Gastroesophageal sphincter (tissue), 4 donors: ENCODE data around the gene STIM2. TPM values are rescaled to one million over a fixed set of nuclear protein-coding genes. Genes with fewer than 3 reads are reported as not detected.
"Not testable (repeated sequence)": the region's sequence is repeated elsewhere in the genome, so short reads cannot be mapped to it uniquely, and the experiment has no call there.

Experiments used
- ATAC-seq: fragments of 150-250 bp; one replicate; pipeline ENCODE4 v1.9.1; 2016; ENCODE audit warnings: mild to moderate bottlenecking, moderate library complexity
- H3K27ac ChIP-seq, 4 donors: fragments of 200-600 bp; sonication (generic) in 3 of 4; 1 replicate in 3 of 4; 2 replicates in 1 of 4; pipeline ENCODE4 v1.5.1; 2016 to 2019
- H3K27me3 ChIP-seq: fragments of 200-600 bp; sonication (generic); one replicate; pipeline ENCODE4 v1.5.1; 2019
- H3K36me3 ChIP-seq, 2 donors: fragments of 200-600 bp; sonication (generic); one replicate each; pipeline ENCODE4 v1.5.1; 2019; ENCODE audit warnings: control low read depth in 1 of 2
- H3K4me1 ChIP-seq, 3 donors: fragments of 200-600 bp; sonication (generic); 1 replicate in 2 of 3; 2 replicates in 1 of 3; pipeline ENCODE4 v1.5.1; 2016 to 2019; ENCODE audit warnings: control low read depth in 2 of 3
- H3K4me3 ChIP-seq, 2 donors: fragments of 200-600 bp; sonication (generic); one replicate each; pipeline ENCODE4 v1.5.1; 2019; ENCODE audit warnings: mild to moderate bottlenecking in 1 of 2, moderate library complexity in 1 of 2
- H3K9me3 ChIP-seq, 3 donors: fragments of 200-600 bp; sonication (generic); one replicate each; pipeline ENCODE4 v1.5.1; 2017 to 2019; ENCODE audit warnings: control low read depth in 2 of 3
- CTCF ChIP-seq, 4 experiments: fragments of 200-600 bp in 2 of 4; fragments of 450-650 bp in 2 of 4; sonication (generic) in 1 of 4; IDR thresholded peaks; one replicate each; pipeline ENCODE4 v1.5.1; 2017 to 2019; ENCODE audit warnings: antibody characterized with exemption in 4 of 4, mild to moderate bottlenecking in 2 of 4, moderate library complexity in 2 of 4
- EP300 ChIP-seq: sonication (generic); formaldehyde crosslinking; IDR thresholded peaks from one replicate; pipeline ENCODE4 v1.6.1; 2017; ENCODE audit warnings: antibody characterized with exemption, mild to moderate bottlenecking
- POLR2A ChIP-seq, 2 donors: fragments of 450-650 bp; IDR thresholded peaks; one replicate each; pipeline ENCODE4 v1.6.1; 2017; ENCODE audit warnings: antibody characterized with exemption in 2 of 2, mild to moderate bottlenecking in 2 of 2, moderate library complexity in 1 of 2
- POLR2AphosphoS5 ChIP-seq: sonication (generic); formaldehyde crosslinking; IDR thresholded peaks from one replicate; pipeline ENCODE4 v1.6.1; 2017; ENCODE audit warnings: antibody characterized with exemption
- WGBS, 2 donors: methylation state at CpG; one replicate each; pipeline ENCODE4 v1.1.5; 2018; ENCODE audit warnings: low coverage in 1 of 2; 5-methylcytosine and 5-hydroxymethylcytosine counted together
- total RNA-seq, 4 donors: library from RNA; depleted of rRNA; stranded (reverse); fragments of >200 nt; gene quantifications; one replicate each; pipeline ENCODE4 v1.1.0, GENCODE V29; 2016

The STIM2 gene
- total RNA-seq, 4 donors from 2014 or later = 8.4 to 11.6 (median 10.5) TPM

- no peak overlapping the region for H3K4me3 ChIP-seq
- H3K4me1 ChIP-seq = no peaks in the 10 kb centered on the region
- no peak overlapping the region for H3K27ac ChIP-seq
- H3K9me3 ChIP-seq = no peaks in the 10 kb centered on the region
- WGBS, 2 donors = 93 to 96% methylated on average over 4 to 6 of the region's 6 CpGs
- no peaks in the 10 kb centered on the region for H3K27me3 ChIP-seq
- TF ChIP-seq POLR2AphosphoS5 (no peak), POLR2A (IDR thresholded peaks at IDR 0.05) (no peak), CTCF (IDR thresholded peaks at IDR 0.05) (no peak), EP300 (no peak)
- H3K36me3 ChIP-seq = no peaks in the 10 kb centered on the region
- no peak for ATAC-seq
These were observed 31.2 kb downstream of the STIM2 start for GRCh38 chr4:26891867-26892266.

- no peaks in the 10 kb centered on the region for H3K9me3 ChIP-seq
- WGBS, 2 donors = 72 to 80% methylated on average over 3 of the region's 3 CpGs
These were observed 32.0 kb downstream of the STIM2 start for GRCh38 chr4:26892480-26893150.

GRCh38 chr4:26893491-26893890 lies 32.9 kb downstream of the STIM2 start:
- H3K4me3 ChIP-seq = no peak overlapping the region
- WGBS, 2 donors = 70 to 78% methylated on average over 2 of the region's 2 CpGs
- no peaks in the 10 kb centered on the region for H3K4me1 ChIP-seq
- no peak for TF ChIP-seq POLR2A (IDR thresholded peaks at IDR 0.05)
- TF ChIP-seq CTCF (IDR thresholded peaks at IDR 0.05) = no peak
- no peak for TF ChIP-seq POLR2AphosphoS5
- no peak for TF ChIP-seq EP300
- no peaks in the 10 kb centered on the region for H3K27me3 ChIP-seq
- H3K27ac ChIP-seq = no peak overlapping the region
- ATAC-seq = no peak
- no peaks in the 10 kb centered on the region for H3K36me3 ChIP-seq
- H3K9me3 ChIP-seq = no peaks in the 10 kb centered on the region

More at GRCh38 chr4:26892480-26893150, 32.0 kb downstream of the STIM2 start:
- no peaks in the 10 kb centered on the region for H3K27me3 ChIP-seq
- ATAC-seq = no peak
- no peak for TF ChIP-seq EP300
- TF ChIP-seq POLR2AphosphoS5 = no peak
- TF ChIP-seq CTCF (IDR thresholded peaks at IDR 0.05) = no peak
- TF ChIP-seq POLR2A (IDR thresholded peaks at IDR 0.05) = no peak
- no peaks in the 10 kb centered on the region for H3K36me3 ChIP-seq
- no peaks in the 10 kb centered on the region for H3K4me1 ChIP-seq
- no peak overlapping the region for H3K27ac ChIP-seq
- H3K4me3 ChIP-seq = no peak overlapping the region

GRCh38 chr4:26894881-26895280 lies 34.2 kb downstream of the STIM2 start:
- H3K4me1 ChIP-seq, H3K27ac ChIP-seq, H3K9me3 ChIP-seq, ATAC-seq, H3K27me3 ChIP-seq, H3K36me3 ChIP-seq, H3K4me3 ChIP-seq: not testable (repeated sequence)
- 96 to 97% methylated on average over 7 of the region's 7 CpGs for WGBS, 2 donors

- Histone ChIP-seq H3K36me3 (no peaks in the 10 kb centered on the region), H3K9me3 (no peaks in the 10 kb centered on the region), H3K27me3 (no peaks in the 10 kb centered on the region), H3K27ac (no peak overlapping the region), H3K4me3 (no peak overlapping the region), H3K4me1 (no peaks in the 10 kb centered on the region)
- 64 to 79% methylated on average over 2 of the region's 2 CpGs for WGBS, 2 donors
- ATAC-seq = no peak
- TF ChIP-seq EP300 = no peak
- no peak for TF ChIP-seq CTCF (IDR thresholded peaks at IDR 0.05)
- TF ChIP-seq POLR2A (IDR thresholded peaks at IDR 0.05) = no peak
- no peak for TF ChIP-seq POLR2AphosphoS5
These were observed 36.0 kb downstream of the STIM2 start for GRCh38 chr4:26896636-26897035.
